Keratinocyte (primary cell): ENCODE data around the gene DOCK1.

Experiments used
- CTCF ChIP-seq, 3 experiments: IDR thresholded peaks in 1 of 3; conservative IDR thresholded peaks in 1 of 3; optimal IDR thresholded peaks in 1 of 3; 2 replicates in 2 of 3; 3 replicates in 1 of 3; pipeline versions ENCODE3 to v1.5.1; 2011; ENCODE audit warnings: low read length in 3 of 3, mild to moderate bottlenecking in 3 of 3, moderate library complexity in 2 of 3, control low read depth in 1 of 3, inconsistent platforms in 1 of 3; ENCODE audit not compliant: insufficient read depth in 2 of 3; ENCODE audit errors: extremely low read depth in 1 of 3
- EZH2 ChIP-seq: IDR thresholded peaks from one replicate; pipeline ENCODE4 v1.6.1; 2012; ENCODE audit warnings: inconsistent platforms, mild to moderate bottlenecking, low read length, moderate library complexity

DNA sequence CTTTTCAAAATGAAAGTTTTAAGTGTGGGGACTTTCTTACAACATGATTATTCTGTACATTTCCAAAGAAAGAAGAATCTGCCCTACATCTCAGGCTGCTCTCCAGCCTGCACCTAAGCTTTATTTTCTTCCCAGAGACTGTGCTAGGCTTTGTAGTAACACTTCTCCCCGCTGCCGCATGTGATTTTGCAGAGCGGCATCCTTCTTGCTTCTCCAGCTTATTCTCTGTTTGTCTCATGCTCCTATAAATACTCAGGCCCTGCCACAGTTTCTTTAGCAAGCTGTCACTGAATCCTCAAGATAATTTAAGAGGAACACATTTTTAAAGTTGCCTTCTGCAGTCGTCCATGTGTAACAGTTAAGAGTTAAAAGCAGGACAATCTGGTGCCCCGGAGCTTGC is 237.6 kb downstream of the DOCK1 start:
- TF ChIP-seq CTCF (optimal IDR thresholded peaks at IDR 0.05 in 1 of 3, IDR thresholded peaks at IDR 0.05 in 1 of 3, conservative IDR thresholded peaks at IDR 0.05 in 1 of 3; ENCODE audit: extremely low read depth in 1 of 3, insufficient read depth in 2 of 3, low read length in 3 of 3) (no peak), EZH2 (no peak)
